CD4-positive, alpha-beta T cell (primary cell): ENCODE measurements around the gene C11orf97. TPM values are rescaled to one million over a fixed set of nuclear protein-coding genes. Genes with fewer than 3 reads are reported as not detected.

Source experiments
- ATAC-seq: fragments of 200-7000 bp; cut with Tn5 transposase; one replicate; pipeline ENCODE4 v1.10.0; 2022; ENCODE audit warnings: mild to moderate bottlenecking; ENCODE audit not compliant: poor library complexity
- CTCF ChIA-PET: fragments of 350-600 bp; sonication (Branson Sonifier 250); formaldehyde crosslinking; loops from one replicate; lab custom pipeline; 2021; ENCODE audit warnings: antibody characterized with exemption, inconsistent platforms; lab: Charles Lee
- POLR2A ChIA-PET: fragments of 350-600 bp; sonication (Branson Sonifier 250); formaldehyde crosslinking; loops from one replicate; lab custom pipeline; 2021; ENCODE audit warnings: antibody characterized with exemption, inconsistent platforms; lab: Charles Lee
- DNase-seq, 14 experiments: peaks; one replicate each; pipeline ENCODE4 v3.0.0-alpha.2; 2013 to 2020; ENCODE audit warnings: mixed read lengths in 2 of 14
- H3K27ac ChIP-seq, 2 donors: one replicate each; pipeline versions ENCODE4 v1.5.1 to v1.7.0; 2013; ENCODE audit warnings: low read length in 2 of 2, low read depth in 1 of 2, mild to moderate bottlenecking in 1 of 2
- H3K27me3 ChIP-seq, 2 experiments: 1 replicate in 1 of 2; 2 replicates in 1 of 2; pipeline versions ENCODE4 v1.6.1 to v1.7.0; 2013; ENCODE audit warnings: low read length in 2 of 2, control low read depth in 1 of 2, mild to moderate bottlenecking in 1 of 2, moderate library complexity in 1 of 2; ENCODE audit not compliant: insufficient read depth in 2 of 2, control insufficient read depth in 1 of 2
- H3K36me3 ChIP-seq: one replicate; pipeline ENCODE4 v1.6.1; 2013; ENCODE audit warnings: low read length, control low read depth; ENCODE audit not compliant: insufficient read depth
- H3K4me1 ChIP-seq: one replicate; pipeline ENCODE4 v1.6.1; 2013; ENCODE audit warnings: low read length, control low read depth; ENCODE audit not compliant: insufficient read depth
- H3K4me3 ChIP-seq: one replicate; pipeline ENCODE4 v1.5.1; 2013; ENCODE audit warnings: mild to moderate bottlenecking, low read length, moderate library complexity
- H3K9me3 ChIP-seq, 2 experiments: 1 replicate in 1 of 2; 2 replicates in 1 of 2; pipeline versions ENCODE4 v1.6.1 to v1.7.0; 2013; ENCODE audit warnings: low read length in 2 of 2, mild to moderate bottlenecking in 2 of 2, control low read depth in 1 of 2, moderate library complexity in 1 of 2; ENCODE audit not compliant: control insufficient read depth in 1 of 2, insufficient read depth in 1 of 2
- H3K27ac Mint-ChIP-seq: one replicate; pipeline ENCODE4 v1.8.0; 2020; ENCODE audit warnings: mixed read lengths
- H3K27me3 Mint-ChIP-seq: one replicate; pipeline ENCODE4 v1.8.0; 2021; ENCODE audit warnings: mixed read lengths
- H3K36me3 Mint-ChIP-seq: one replicate; pipeline ENCODE4 v1.8.0; 2021; ENCODE audit warnings: low read depth, mixed read lengths
- H3K4me1 Mint-ChIP-seq: one replicate; pipeline ENCODE4 v1.8.0; 2021; ENCODE audit warnings: low read depth, mixed read lengths
- H3K4me3 Mint-ChIP-seq: one replicate; pipeline ENCODE4 v1.8.0; 2020; ENCODE audit warnings: mild to moderate bottlenecking, mixed read lengths
- H3K9me3 Mint-ChIP-seq: one replicate; pipeline ENCODE4 v1.8.0; 2020; ENCODE audit warnings: mixed read lengths
- intact Hi-C, 2 experiments: fragments of 100-400 bp; cut with DNase I in 1 of 2; cut with micrococcal nuclease in 1 of 2; formaldehyde crosslinking; loops; one replicate each; pipeline versions ENCODE4 v1.15.1 to v1.9.0; 2023 to 2025; cut with DNase I, micrococcal nuclease
- total RNA-seq, 174 experiments: library from RNA in 2 of 174; stranded (reverse) in 2 of 174; gene quantifications; one replicate each; pipeline ENCODE4 v1.2.3 and lab custom pipeline; 2021 to 2026
- TF ChIP-seq, protein P1 (sequence below): fragments of 200-600 bp; IDR thresholded peaks from one replicate; pipeline ENCODE4 v1.8.0; 2022; ENCODE audit warnings: antibody characterized with exemption, mild to moderate bottlenecking

The C11orf97 gene
- total RNA-seq, 2 experiments from 2014 or later, result not detected

DNA sequence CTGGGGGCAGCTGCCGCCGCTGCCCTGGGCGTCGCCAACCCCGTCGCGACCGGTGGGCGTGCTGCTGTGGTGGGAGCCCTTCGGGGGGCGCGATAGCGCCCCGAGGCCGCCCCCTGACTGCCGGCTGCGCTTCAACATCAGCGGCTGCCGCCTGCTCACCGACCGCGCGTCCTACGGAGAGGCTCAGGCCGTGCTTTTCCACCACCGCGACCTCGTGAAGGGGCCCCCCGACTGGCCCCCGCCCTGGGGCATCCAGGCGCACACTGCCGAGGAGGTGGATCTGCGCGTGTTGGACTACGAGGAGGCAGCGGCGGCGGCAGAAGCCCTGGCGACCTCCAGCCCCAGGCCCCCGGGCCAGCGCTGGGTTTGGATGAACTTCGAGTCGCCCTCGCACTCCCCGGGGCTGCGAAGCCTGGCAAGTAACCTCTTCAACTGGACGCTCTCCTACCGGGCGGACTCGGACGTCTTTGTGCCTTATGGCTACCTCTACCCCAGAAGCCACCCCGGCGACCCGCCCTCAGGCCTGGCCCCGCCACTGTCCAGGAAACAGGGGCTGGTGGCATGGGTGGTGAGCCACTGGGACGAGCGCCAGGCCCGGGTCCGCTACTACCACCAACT, 32.5 kb downstream of the C11orf97 start:
- H3K9me3 Mint-ChIP-seq, result no peaks in the 10 kb centered on the region
- DNase-seq (peak in 2 of 14 experiments; percentile 2 to 16), ATAC-seq (peak; percentile 8)
- no peaks in the 10 kb centered on the region for H3K36me3 ChIP-seq
- intact Hi-C loops, result loop anchor here in 1 of 2 experiments (5.0 kb wide), 4 partner anchors 47 to 1248 kb away; partner anchors contain the start of genes CEP57, CWC15, ENDOD1 and KDM4D
- no peak overlapping the region for H3K27ac ChIP-seq
- H3K27ac Mint-ChIP-seq, result peak overlapping the region; percentile 83
- ChIA-PET CTCF (no interaction called here), POLR2A (interaction anchor here (1.0 to 2.1 kb wide), 8 partner anchors 51 to 1246 kb away, joined by 3 to 10 read pairs (median 4); partner anchors contain the start of genes ANKRD49, CEP57, CWC15 and ENDOD1)
- no peaks in the 10 kb centered on the region for H3K9me3 ChIP-seq
- no peaks in the 10 kb centered on the region for H3K27me3 Mint-ChIP-seq
- no peaks in the 10 kb centered on the region for H3K27me3 ChIP-seq
- peak overlapping the region; percentile 81 for H3K4me3 Mint-ChIP-seq
- H3K36me3 Mint-ChIP-seq, result peaks cover 4% of the 10 kb centered on the region
- H3K4me3 ChIP-seq, result peak overlapping the region; percentile 82
- peaks cover 33% of the 10 kb centered on the region for H3K4me1 ChIP-seq
- H3K4me1 Mint-ChIP-seq, result peaks cover 59% of the 10 kb centered on the region
- TF ChIP-seq, protein P1, sequence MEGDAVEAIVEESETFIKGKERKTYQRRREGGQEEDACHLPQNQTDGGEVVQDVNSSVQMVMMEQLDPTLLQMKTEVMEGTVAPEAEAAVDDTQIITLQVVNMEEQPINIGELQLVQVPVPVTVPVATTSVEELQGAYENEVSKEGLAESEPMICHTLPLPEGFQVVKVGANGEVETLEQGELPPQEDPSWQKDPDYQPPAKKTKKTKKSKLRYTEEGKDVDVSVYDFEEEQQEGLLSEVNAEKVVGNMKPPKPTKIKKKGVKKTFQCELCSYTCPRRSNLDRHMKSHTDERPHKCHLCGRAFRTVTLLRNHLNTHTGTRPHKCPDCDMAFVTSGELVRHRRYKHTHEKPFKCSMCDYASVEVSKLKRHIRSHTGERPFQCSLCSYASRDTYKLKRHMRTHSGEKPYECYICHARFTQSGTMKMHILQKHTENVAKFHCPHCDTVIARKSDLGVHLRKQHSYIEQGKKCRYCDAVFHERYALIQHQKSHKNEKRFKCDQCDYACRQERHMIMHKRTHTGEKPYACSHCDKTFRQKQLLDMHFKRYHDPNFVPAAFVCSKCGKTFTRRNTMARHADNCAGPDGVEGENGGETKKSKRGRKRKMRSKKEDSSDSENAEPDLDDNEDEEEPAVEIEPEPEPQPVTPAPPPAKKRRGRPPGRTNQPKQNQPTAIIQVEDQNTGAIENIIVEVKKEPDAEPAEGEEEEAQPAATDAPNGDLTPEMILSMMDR, result no peak

DNA sequence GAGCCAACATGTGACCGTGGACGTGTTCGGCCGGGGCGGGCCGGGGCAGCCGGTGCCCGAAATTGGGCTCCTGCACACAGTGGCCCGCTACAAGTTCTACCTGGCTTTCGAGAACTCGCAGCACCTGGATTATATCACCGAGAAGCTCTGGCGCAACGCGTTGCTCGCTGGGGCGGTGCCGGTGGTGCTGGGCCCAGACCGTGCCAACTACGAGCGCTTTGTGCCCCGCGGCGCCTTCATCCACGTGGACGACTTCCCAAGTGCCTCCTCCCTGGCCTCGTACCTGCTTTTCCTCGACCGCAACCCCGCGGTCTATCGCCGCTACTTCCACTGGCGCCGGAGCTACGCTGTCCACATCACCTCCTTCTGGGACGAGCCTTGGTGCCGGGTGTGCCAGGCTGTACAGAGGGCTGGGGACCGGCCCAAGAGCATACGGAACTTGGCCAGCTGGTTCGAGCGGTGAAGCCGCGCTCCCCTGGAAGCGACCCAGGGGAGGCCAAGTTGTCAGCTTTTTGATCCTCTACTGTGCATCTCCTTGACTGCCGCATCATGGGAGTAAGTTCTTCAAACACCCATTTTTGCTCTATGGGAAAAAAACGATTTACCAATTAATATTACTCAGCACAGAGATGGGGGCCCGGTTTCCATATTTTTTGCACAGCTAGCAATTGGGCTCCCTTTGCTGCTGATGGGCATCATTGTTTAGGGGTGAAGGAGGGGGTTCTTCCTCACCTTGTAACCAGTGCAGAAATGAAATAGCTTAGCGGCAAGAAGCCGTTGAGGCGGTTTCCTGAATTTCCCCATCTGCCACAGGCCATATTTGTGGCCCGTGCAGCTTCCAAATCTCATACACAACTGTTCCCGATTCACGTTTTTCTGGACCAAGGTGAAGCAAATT, 33.3 kb downstream of the C11orf97 start:
- Mint-ChIP-seq H3K36me3 (peaks cover 4% of the 10 kb centered on the region), H3K9me3 (no peaks in the 10 kb centered on the region), H3K27me3 (no peaks in the 10 kb centered on the region), H3K4me3 (peak overlapping the region; percentile 81), H3K27ac (peak overlapping the region; percentile 83), H3K4me1 (peaks cover 66% of the 10 kb centered on the region)
- DNase-seq (peak in 2 of 14 experiments; percentile 14 to 25), ATAC-seq (no peak)
- H3K9me3 ChIP-seq, result no peaks in the 10 kb centered on the region
- intact Hi-C loops, result loop anchor here in 1 of 2 experiments (5.0 kb wide), 1 partner anchor 542 kb away; the partner anchor contains the start of gene ENDOD1
- TF ChIP-seq, protein P1, result no peak
- H3K36me3 ChIP-seq, result no peaks in the 10 kb centered on the region
- ChIA-PET POLR2A (interaction anchor here (1.1 to 2.1 kb wide), 2 partner anchors 522 to 1244 kb away, joined by 3 to 10 read pairs; partner anchors contain the start of genes FAM76B and SRSF8), CTCF (no interaction called here)
- H3K4me1 ChIP-seq, result peaks cover 33% of the 10 kb centered on the region
- H3K27me3 ChIP-seq, result no peaks in the 10 kb centered on the region
- H3K27ac ChIP-seq, result no peak overlapping the region
- peak overlapping the region; percentile 82 for H3K4me3 ChIP-seq

DNA sequence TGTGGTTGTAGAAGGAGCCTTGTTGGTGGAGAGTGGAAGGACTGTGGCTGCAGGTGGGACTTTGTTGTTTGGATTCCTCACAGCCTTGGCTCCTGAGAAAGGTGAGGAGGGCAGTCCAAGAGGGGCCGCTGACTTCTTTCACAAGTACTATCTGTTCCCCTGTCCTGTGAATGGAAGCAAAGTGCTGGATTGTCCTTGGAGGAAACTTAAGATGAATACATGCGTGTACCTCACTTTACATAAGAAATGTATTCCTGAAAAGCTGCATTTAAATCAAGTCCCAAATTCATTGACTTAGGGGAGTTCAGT, 33.9 kb downstream of the C11orf97 start:
- Histone ChIP-seq H3K27me3 (no peaks in the 10 kb centered on the region), H3K4me1 (peaks cover 33% of the 10 kb centered on the region), H3K27ac (no peak overlapping the region), H3K36me3 (no peaks in the 10 kb centered on the region), H3K9me3 (no peaks in the 10 kb centered on the region), H3K4me3 (peak overlapping the region; percentile 13)
- intact Hi-C loops, result loop anchor here in 1 of 2 experiments (5.0 kb wide), 1 partner anchor 541 kb away; the partner anchor contains the start of gene ENDOD1
- H3K4me3 Mint-ChIP-seq, result peak overlapping the region; percentile 81
- TF ChIP-seq, protein P1, result no peak
- H3K27ac Mint-ChIP-seq, result peak overlapping the region; percentile 83
- CTCF ChIA-PET, result no interaction called here
- H3K27me3 Mint-ChIP-seq, result no peaks in the 10 kb centered on the region
- H3K9me3 Mint-ChIP-seq, result no peaks in the 10 kb centered on the region
- H3K36me3 Mint-ChIP-seq, result peaks cover 4% of the 10 kb centered on the region
- H3K4me1 Mint-ChIP-seq, result peaks cover 69% of the 10 kb centered on the region
- DNase-seq (no peak), ATAC-seq (no peak)
- POLR2A ChIA-PET, result interaction anchor here (1.1 kb wide), 1 partner anchor 1244 kb away, joined by 3 read pairs; the partner anchor contains the start of gene FAM76B
